Esophagus squamous epithelium (tissue), 4 donors: ENCODE results near the gene CDC42BPG.

Source experiments
- POLR2A ChIP-seq, 4 donors: fragments of 450-650 bp; IDR thresholded peaks; one replicate each; pipeline ENCODE4 v1.6.1; 2017; ENCODE audit warnings: antibody characterized with exemption in 4 of 4, mild to moderate bottlenecking in 4 of 4, moderate library complexity in 3 of 4
- TF ChIP-seq, protein P1 (sequence below), 6 experiments: fragments of 450-650 bp in 4 of 6; fragments of 200-600 bp in 2 of 6; sonication (generic) in 2 of 6; IDR thresholded peaks; one replicate each; pipeline ENCODE4 v1.5.1; 2016 to 2019; ENCODE audit warnings: antibody characterized with exemption in 6 of 6, mild to moderate bottlenecking in 4 of 6, moderate library complexity in 4 of 6

DNA sequence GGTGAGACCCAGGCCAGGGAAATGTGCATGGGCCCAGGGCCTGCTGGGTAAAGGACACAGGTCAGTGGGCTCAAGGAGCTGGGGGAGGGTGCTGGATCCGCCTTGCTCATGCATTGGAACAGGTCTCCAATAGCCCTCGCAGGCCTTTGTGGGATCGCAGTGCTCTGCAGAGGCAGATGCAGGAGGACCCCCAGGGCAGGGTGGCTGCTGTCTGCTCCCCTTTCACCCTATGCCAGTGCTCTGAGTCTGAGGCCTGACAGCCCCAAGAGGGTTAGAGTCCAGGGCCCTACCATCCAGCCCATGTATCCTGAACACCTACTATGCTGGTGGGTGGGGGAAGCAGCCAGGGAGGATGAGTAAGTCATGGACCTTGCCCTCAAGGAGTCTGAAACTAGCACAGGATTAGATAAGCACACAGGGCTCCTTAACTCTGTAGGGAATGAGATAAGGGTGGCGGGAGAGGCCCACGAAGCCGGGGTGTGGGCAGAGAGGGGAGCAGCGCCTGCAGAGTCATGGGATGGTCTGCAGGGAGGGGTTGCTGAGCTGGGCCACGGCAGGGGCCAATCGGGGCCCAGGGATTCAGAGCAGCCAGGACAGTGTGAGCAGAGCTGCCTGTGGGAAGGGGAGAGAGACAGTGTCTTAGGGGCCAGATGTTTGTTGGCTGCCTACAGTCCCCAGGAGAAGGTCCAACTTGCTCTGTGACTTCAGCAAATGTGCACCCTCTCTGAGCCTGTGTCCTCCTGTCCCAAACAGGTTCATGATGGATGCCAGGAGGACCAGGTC lies 44.5 kb upstream of the CDC42BPG start:
- TF ChIP-seq, protein P1, sequence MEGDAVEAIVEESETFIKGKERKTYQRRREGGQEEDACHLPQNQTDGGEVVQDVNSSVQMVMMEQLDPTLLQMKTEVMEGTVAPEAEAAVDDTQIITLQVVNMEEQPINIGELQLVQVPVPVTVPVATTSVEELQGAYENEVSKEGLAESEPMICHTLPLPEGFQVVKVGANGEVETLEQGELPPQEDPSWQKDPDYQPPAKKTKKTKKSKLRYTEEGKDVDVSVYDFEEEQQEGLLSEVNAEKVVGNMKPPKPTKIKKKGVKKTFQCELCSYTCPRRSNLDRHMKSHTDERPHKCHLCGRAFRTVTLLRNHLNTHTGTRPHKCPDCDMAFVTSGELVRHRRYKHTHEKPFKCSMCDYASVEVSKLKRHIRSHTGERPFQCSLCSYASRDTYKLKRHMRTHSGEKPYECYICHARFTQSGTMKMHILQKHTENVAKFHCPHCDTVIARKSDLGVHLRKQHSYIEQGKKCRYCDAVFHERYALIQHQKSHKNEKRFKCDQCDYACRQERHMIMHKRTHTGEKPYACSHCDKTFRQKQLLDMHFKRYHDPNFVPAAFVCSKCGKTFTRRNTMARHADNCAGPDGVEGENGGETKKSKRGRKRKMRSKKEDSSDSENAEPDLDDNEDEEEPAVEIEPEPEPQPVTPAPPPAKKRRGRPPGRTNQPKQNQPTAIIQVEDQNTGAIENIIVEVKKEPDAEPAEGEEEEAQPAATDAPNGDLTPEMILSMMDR (IDR thresholded peaks at IDR 0.05) = no peak
- TF ChIP-seq POLR2A (IDR thresholded peaks at IDR 0.05) = no peak
